OCI-LY3 (cell line): ENCODE measurements around the gene TMEM52B.

Experiments
- H2AFZ ChIP-seq: fragments of 200-600, 300-600 bp; shearing (Covaris generic); 2 replicates; pipeline ENCODE4 v1.6.0; 2014; ENCODE audit warnings: antibody characterized with exemption, low read depth, low read length
- H3K27ac ChIP-seq: fragments of 200-600, 300-600 bp; sonication (generic); 2 replicates; pipeline ENCODE4 v1.5.1; 2014; ENCODE audit warnings: mild to moderate bottlenecking, low read length, moderate library complexity, mixed read lengths
- H3K27me3 ChIP-seq: fragments of 200-600, 300-600 bp; sonication (generic); 2 replicates; pipeline ENCODE4 v1.6.1; 2014; ENCODE audit warnings: low read depth, low read length, mixed read lengths
- H3K36me3 ChIP-seq: fragments of 200-600, 300-600 bp; sonication (generic); replicated peaks from 2 replicates; pipeline ENCODE3; 2014; ENCODE audit warnings: low read depth, low read length, mixed read lengths
- H3K4me1 ChIP-seq: fragments of 300-600, 200-600 bp; sonication (generic); 2 replicates; pipeline ENCODE4 v1.6.1; 2014; ENCODE audit warnings: low read length, mixed read lengths
- H3K4me2 ChIP-seq: fragments of 200-600, 300-600 bp; sonication (generic); 2 replicates; pipeline ENCODE4 v1.6.1; 2014; ENCODE audit warnings: low read length, mixed read lengths
- H3K4me3 ChIP-seq: fragments of 300-600, 200-600 bp; sonication (generic); 2 replicates; pipeline ENCODE4 v1.5.1; 2014; ENCODE audit warnings: antibody characterized with exemption, mild to moderate bottlenecking, low read length, moderate library complexity
- H3K79me2 ChIP-seq: fragments of 300-600, 200-600 bp; shearing (Covaris generic); 2 replicates; pipeline ENCODE4 v1.6.1; 2014; ENCODE audit warnings: mild to moderate bottlenecking, low read length, mixed read lengths
- H3K9ac ChIP-seq: fragments of 300-600, 200-600 bp; shearing (Covaris generic); 2 replicates; pipeline ENCODE4 v1.6.0; 2014; ENCODE audit warnings: mild to moderate bottlenecking, low read length, moderate library complexity
- H3K9me3 ChIP-seq: fragments of 200-600, 300-600 bp; shearing (Covaris generic); 2 replicates; pipeline ENCODE4 v1.6.1; 2014; ENCODE audit warnings: low read length, mixed read lengths; ENCODE audit not compliant: insufficient read depth
- H4K20me1 ChIP-seq: fragments of 200-600, 300-600 bp; sonication (generic); 2 replicates; pipeline ENCODE4 v1.6.1; 2016; ENCODE audit warnings: low read length, mixed read lengths; ENCODE audit not compliant: insufficient read depth
- CTCF ChIP-seq: fragments of 200-600, 300-600 bp; sonication (generic); IDR thresholded peaks from 2 replicates; pipeline ENCODE4 v1.5.1; 2014; ENCODE audit warnings: antibody characterized with exemption, low read length, low read depth
- EZH2phosphoT487 ChIP-seq: fragments of 200-600 bp; shearing (Covaris generic); IDR thresholded peaks from 2 replicates; pipeline ENCODE4 v1.6.1; 2018; ENCODE audit warnings: antibody characterized with exemption, mixed run types, low read depth

The TMEM52B gene

DNA sequence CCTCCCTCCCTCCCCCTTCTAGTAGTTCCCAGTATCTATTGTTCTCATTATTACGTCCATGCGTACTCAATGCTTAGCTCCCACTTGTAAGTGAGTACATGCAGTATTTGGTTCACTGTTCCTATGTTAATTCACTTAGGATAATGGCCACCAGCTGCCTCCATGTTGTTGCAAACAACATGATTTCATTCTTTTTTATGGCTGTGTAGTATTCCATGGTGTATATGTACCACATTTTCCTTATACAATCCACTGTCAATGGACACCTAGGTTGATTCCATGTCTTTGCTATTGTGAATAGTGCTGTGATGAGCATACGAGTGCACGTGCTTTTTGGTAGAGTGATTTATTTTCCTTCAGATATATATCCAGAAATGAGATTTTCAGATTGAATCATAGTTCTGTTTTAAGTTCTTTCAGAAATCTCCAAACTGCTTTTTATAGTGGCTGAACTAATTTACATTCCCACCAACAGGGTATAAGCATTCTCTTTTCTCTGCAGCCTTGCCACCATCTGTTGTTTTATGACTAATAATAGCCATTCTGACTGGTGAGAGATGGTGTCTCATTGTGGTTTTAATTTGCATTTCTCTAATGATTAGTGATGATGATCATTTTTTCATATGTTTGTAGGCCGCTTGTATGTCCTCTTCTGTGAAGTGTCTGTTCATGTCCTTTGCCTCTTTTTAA is 31.0 kb upstream of the TMEM52B start:
- Histone ChIP-seq H3K27ac (no peak overlapping the region), H3K4me2 (peak overlapping the region; percentile 32), H2AFZ (no peak overlapping the region), H4K20me1 (no peaks in the 10 kb centered on the region), H3K9ac (no peak overlapping the region), H3K9me3 (no peaks in the 10 kb centered on the region), H3K4me1 (peaks cover 13% of the 10 kb centered on the region), H3K36me3 (no peaks in the 10 kb centered on the region), H3K4me3 (no peak overlapping the region), H3K27me3 (peaks cover 68% of the 10 kb centered on the region), H3K79me2 (no peaks in the 10 kb centered on the region)
- no peak for TF ChIP-seq CTCF
- peak; percentile 79 for TF ChIP-seq EZH2phosphoT487

GRCh38 chr12:10151621-10152020 is 27.2 kb upstream of the TMEM52B start:
- Histone ChIP-seq H3K79me2 (no peaks in the 10 kb centered on the region), H4K20me1 (no peaks in the 10 kb centered on the region), H3K9ac (no peak overlapping the region), H3K36me3 (no peaks in the 10 kb centered on the region), H3K27me3 (peaks cover 54% of the 10 kb centered on the region), H3K4me3 (no peak overlapping the region), H3K4me2 (no peak overlapping the region), H3K9me3 (no peaks in the 10 kb centered on the region), H3K4me1 (peaks cover 13% of the 10 kb centered on the region), H3K27ac (no peak overlapping the region), H2AFZ (no peak overlapping the region)
- TF ChIP-seq EZH2phosphoT487, result no peak
- TF ChIP-seq CTCF, result no peak

DNA sequence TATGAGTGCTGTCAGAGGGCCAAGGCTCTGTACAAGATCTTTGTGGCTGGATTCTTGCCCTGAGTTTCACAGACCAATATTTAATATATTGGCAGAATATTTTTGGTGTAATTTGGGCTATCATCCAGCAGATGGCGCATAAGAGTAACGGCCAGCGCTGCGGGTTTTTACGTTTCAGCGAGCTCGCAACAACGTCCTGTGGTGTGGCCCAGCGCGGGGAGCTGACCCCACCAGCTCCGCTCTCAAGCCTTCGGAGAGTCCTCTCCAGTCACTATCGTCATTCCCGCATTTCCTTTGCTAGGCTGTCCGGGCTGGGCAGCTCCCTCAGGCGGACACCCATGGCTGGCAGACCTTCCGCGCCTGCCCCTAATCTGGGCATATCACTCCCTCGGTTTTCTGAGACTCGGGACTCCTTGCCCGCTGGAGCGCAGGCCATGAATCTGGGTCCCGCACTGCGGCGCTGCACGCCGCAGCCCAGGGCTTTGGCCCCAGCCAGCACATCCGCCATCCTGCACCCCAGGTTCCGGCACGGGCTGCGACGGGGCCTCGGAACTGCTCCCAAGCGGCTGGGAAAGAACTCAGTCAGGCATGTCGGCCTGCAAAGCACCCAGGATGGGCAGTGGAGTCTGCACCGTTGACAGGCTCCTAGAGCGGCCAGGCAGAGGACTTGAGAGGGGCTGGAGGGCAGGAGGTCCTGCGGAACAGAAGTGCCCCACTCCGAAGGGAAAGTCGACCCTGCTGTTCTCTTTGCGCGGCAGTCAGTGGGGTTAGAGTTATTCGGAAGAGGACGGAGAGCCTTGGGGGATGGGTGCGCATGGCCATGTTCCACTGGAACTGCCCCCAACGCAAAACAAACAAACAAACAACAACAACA is 25.3 kb upstream of the TMEM52B start:
- H3K9ac ChIP-seq, result no peak overlapping the region
- H3K27ac ChIP-seq, result no peak overlapping the region
- no peaks in the 10 kb centered on the region for H3K79me2 ChIP-seq
- H3K36me3 ChIP-seq, result no peaks in the 10 kb centered on the region
- H4K20me1 ChIP-seq, result no peaks in the 10 kb centered on the region
- peaks cover 3% of the 10 kb centered on the region for H3K4me1 ChIP-seq
- no peaks in the 10 kb centered on the region for H3K9me3 ChIP-seq
- H3K4me2 ChIP-seq, result peak overlapping the region; percentile 53
- no peak for TF ChIP-seq EZH2phosphoT487
- peak; percentile 74 for TF ChIP-seq CTCF
- peaks cover 53% of the 10 kb centered on the region for H3K27me3 ChIP-seq
- 0 out of 2 replicates have a peak overlapping the region, but pooled peaks have one; percentile 24 for H3K4me3 ChIP-seq
- H2AFZ ChIP-seq, result no peak overlapping the region

GRCh38 chr12:10154145-10154496 is 24.7 kb upstream of the TMEM52B start:
- Histone ChIP-seq H3K9ac (no peak overlapping the region), H3K4me2 (no peak overlapping the region), H4K20me1 (no peaks in the 10 kb centered on the region), H2AFZ (no peak overlapping the region), H3K27me3 (peaks cover 53% of the 10 kb centered on the region), H3K4me1 (peaks cover 2% of the 10 kb centered on the region), H3K79me2 (no peaks in the 10 kb centered on the region), H3K36me3 (no peaks in the 10 kb centered on the region), H3K27ac (no peak overlapping the region), H3K4me3 (no peak overlapping the region), H3K9me3 (no peaks in the 10 kb centered on the region)
- TF ChIP-seq EZH2phosphoT487, result no peak
- no peak for TF ChIP-seq CTCF
